ENCODE data around the gene SPSB1.

Gene SPSB1

GRCh38 chr1:9260059-9260766 is 32.5 kb upstream of the SPSB1 start:
- no peak for DNase-seq (ENCODE audit: low read depth)

- no peak for DNase-seq (ENCODE audit: low read depth)
These were observed 31.2 kb upstream of the SPSB1 start for GRCh38 chr1:9261496-9261895.

GRCh38 chr1:9262096-9262986 is 30.4 kb upstream of the SPSB1 start:
- DNase-seq (ENCODE audit: low read depth): no peak

- DNase-seq (ENCODE audit: low read depth): no peak
These were observed 29.3 kb upstream of the SPSB1 start for GRCh38 chr1:9263276-9263855.

GRCh38 chr1:9263984-9264872 is 28.5 kb upstream of the SPSB1 start:
- DNase-seq (ENCODE audit: low read depth): no peak

GRCh38 chr1:9265037-9265436 is 27.7 kb upstream of the SPSB1 start:
- DNase-seq (ENCODE audit: low read depth): no peak

- no peak for DNase-seq (ENCODE audit: low read depth)
These were observed 26.7 kb upstream of the SPSB1 start for GRCh38 chr1:9265968-9266367.

- no peak for DNase-seq (ENCODE audit: low read depth)
These were observed 25.4 kb upstream of the SPSB1 start for GRCh38 chr1:9267352-9267686.

- DNase-seq (ENCODE audit: low read depth): no peak
These were observed 24.7 kb upstream of the SPSB1 start for GRCh38 chr1:9267827-9268581.

- no peak for DNase-seq (ENCODE audit: low read depth)
These were observed 23.6 kb upstream of the SPSB1 start for GRCh38 chr1:9269078-9269501.

GRCh38 chr1:9269721-9270120 is 23.0 kb upstream of the SPSB1 start:
- DNase-seq (ENCODE audit: low read depth): no peak

GRCh38 chr1:9270290-9270883 is 22.3 kb upstream of the SPSB1 start:
- no peak for DNase-seq (ENCODE audit: low read depth)

GRCh38 chr1:9271283-9271682 is 21.4 kb upstream of the SPSB1 start:
- DNase-seq (ENCODE audit: low read depth): no peak

GRCh38 chr1:9271861-9272595 is 20.7 kb upstream of the SPSB1 start:
- no peak for DNase-seq (ENCODE audit: low read depth)

- no peak for DNase-seq (ENCODE audit: low read depth)
These were observed 19.5 kb upstream of the SPSB1 start for GRCh38 chr1:9273177-9273576.

- DNase-seq (ENCODE audit: low read depth): no peak
These were observed 17.5 kb upstream of the SPSB1 start for GRCh38 chr1:9275161-9275560.

GRCh38 chr1:9275567-9276034 is 17.1 kb upstream of the SPSB1 start:
- peak; percentile 62 for DNase-seq (ENCODE audit: low read depth)

GRCh38 chr1:9278116-9278515 is 14.6 kb upstream of the SPSB1 start:
- no peak for DNase-seq (ENCODE audit: low read depth)

GRCh38 chr1:9278585-9279153 is 14.0 kb upstream of the SPSB1 start:
- no peak for DNase-seq (ENCODE audit: low read depth)
